Neural crest cell (in vitro differentiated cells): Measurements from ENCODE around the gene SNX33. TPM values are rescaled to one million over a fixed set of nuclear protein-coding genes. Genes with fewer than 3 reads are reported as not detected.

Experiments used
- DNase-seq: peaks from one replicate; pipeline ENCODE4 v3.0.0; 2021; ENCODE audit warnings: low read depth, mixed read lengths, low spot score
- H3K27ac Mint-ChIP-seq: one replicate; pipeline ENCODE4 v1.8.0; 2021; ENCODE audit warnings: mild to moderate bottlenecking, mixed read lengths; ENCODE audit not compliant: unreplicated experiment
- H3K27me3 Mint-ChIP-seq: 2 replicates; pipeline ENCODE4 v1.8.0; 2021; ENCODE audit warnings: low read depth, mild to moderate bottlenecking, mixed read lengths
- H3K36me3 Mint-ChIP-seq: 2 replicates; pipeline ENCODE4 v1.8.0; 2021; ENCODE audit warnings: low read depth, mild to moderate bottlenecking, mixed read lengths
- H3K4me1 Mint-ChIP-seq: 2 replicates; pipeline ENCODE4 v1.8.0; 2021; ENCODE audit warnings: mixed read lengths
- H3K4me3 Mint-ChIP-seq: one replicate; pipeline ENCODE4 v1.8.0; 2021; ENCODE audit warnings: mild to moderate bottlenecking, mixed read lengths
- H3K9me3 Mint-ChIP-seq: 2 replicates; pipeline ENCODE4 v1.8.0; 2021; ENCODE audit warnings: mixed read lengths
- total RNA-seq: library from RNA; stranded (reverse); gene quantifications from 2 replicates; pipeline ENCODE4 v1.2.1, GENCODE V29; 2021
- TF ChIP-seq, protein P1 (sequence below): fragments of 200-600 bp; sonication (generic); conservative IDR thresholded peaks from 2 replicates; pipeline ENCODE4 v1.5.0; 2021; ENCODE audit warnings: antibody characterized with exemption, mild to moderate bottlenecking

The SNX33 gene
- total RNA-seq, 1 donor from 2014 or later = 23.4 TPM

- no peaks in the 10 kb centered on the region for H3K36me3 Mint-ChIP-seq
- peaks cover 25% of the 10 kb centered on the region for H3K4me1 Mint-ChIP-seq
- DNase-seq = no peak
Observed at GRCh38 chr15:75655931-75656330, 8.2 kb downstream of the SNX33 start.

DNA sequence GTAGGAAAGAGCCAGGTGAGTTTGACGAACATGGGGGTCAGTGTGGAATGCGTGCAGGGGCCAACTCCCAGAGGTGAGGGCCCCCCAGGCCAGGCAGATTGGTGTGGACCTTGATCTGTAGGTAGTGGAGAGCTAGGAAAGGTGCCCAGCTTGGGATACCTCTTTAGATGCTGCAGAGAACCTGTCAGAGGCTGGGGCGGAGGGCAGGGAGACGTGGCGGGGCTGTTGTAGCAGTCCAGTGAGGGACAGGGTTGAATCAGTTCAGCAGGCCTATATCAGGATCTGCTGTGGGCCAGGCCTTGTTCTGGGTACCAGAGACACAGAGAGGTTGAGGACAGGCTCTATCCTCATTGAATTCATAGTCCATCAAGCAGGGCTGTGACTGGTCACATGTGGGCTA is 8.6 kb downstream of the SNX33 start:
- H3K27me3 Mint-ChIP-seq = no peaks in the 10 kb centered on the region
- peak overlapping the region; percentile 23 for H3K4me3 Mint-ChIP-seq
- H3K4me1 Mint-ChIP-seq = peaks cover 21% of the 10 kb centered on the region

More at GRCh38 chr15:75655931-75656330, 8.2 kb downstream of the SNX33 start:
- Mint-ChIP-seq H3K27me3 (no peaks in the 10 kb centered on the region), H3K9me3 (no peaks in the 10 kb centered on the region), H3K27ac (no peak overlapping the region), H3K4me3 (no peak overlapping the region)
- TF ChIP-seq, protein P1, sequence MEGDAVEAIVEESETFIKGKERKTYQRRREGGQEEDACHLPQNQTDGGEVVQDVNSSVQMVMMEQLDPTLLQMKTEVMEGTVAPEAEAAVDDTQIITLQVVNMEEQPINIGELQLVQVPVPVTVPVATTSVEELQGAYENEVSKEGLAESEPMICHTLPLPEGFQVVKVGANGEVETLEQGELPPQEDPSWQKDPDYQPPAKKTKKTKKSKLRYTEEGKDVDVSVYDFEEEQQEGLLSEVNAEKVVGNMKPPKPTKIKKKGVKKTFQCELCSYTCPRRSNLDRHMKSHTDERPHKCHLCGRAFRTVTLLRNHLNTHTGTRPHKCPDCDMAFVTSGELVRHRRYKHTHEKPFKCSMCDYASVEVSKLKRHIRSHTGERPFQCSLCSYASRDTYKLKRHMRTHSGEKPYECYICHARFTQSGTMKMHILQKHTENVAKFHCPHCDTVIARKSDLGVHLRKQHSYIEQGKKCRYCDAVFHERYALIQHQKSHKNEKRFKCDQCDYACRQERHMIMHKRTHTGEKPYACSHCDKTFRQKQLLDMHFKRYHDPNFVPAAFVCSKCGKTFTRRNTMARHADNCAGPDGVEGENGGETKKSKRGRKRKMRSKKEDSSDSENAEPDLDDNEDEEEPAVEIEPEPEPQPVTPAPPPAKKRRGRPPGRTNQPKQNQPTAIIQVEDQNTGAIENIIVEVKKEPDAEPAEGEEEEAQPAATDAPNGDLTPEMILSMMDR = no peak

DNA sequence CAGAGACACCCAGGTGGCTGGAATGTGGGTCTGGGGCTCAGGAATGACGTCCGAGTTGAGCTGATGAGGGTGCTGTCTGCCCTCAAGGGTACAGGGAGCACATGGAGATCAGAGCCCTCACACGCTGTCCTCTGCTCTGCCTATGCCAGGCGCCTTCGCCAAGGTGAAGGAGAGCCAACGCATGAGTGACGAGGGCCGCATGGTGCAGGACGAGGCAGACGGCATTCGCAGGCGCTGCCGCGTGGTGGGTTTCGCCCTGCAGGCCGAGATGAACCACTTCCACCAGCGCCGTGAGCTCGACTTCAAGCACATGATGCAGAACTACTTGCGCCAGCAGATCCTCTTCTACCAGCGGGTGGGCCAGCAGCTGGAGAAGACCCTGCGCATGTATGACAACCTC is 9.1 kb downstream of the SNX33 start:
- peaks cover 17% of the 10 kb centered on the region for H3K4me1 Mint-ChIP-seq
- no peak overlapping the region for H3K27ac Mint-ChIP-seq
- H3K36me3 Mint-ChIP-seq = no peaks in the 10 kb centered on the region
- no peak overlapping the region for H3K4me3 Mint-ChIP-seq
- H3K27me3 Mint-ChIP-seq = no peaks in the 10 kb centered on the region
- no peak for DNase-seq
- H3K9me3 Mint-ChIP-seq = no peaks in the 10 kb centered on the region
- TF ChIP-seq, protein P1 = no peak

More for the DNA sequence above, 8.6 kb downstream of the SNX33 start:
- TF ChIP-seq, protein P1 = no peak
- Mint-ChIP-seq H3K9me3 (no peaks in the 10 kb centered on the region), H3K27ac (no peak overlapping the region), H3K36me3 (no peaks in the 10 kb centered on the region)
- no peak for DNase-seq

GRCh38 chr15:75659141-75659771 is 11.5 kb downstream of the SNX33 start:
- Mint-ChIP-seq H3K4me1 (no peaks in the 10 kb centered on the region), H3K27ac (no peak overlapping the region), H3K36me3 (no peaks in the 10 kb centered on the region), H3K4me3 (no peak overlapping the region), H3K27me3 (no peaks in the 10 kb centered on the region), H3K9me3 (no peaks in the 10 kb centered on the region)
- TF ChIP-seq, protein P1 = no peak
- no peak for DNase-seq

DNA sequence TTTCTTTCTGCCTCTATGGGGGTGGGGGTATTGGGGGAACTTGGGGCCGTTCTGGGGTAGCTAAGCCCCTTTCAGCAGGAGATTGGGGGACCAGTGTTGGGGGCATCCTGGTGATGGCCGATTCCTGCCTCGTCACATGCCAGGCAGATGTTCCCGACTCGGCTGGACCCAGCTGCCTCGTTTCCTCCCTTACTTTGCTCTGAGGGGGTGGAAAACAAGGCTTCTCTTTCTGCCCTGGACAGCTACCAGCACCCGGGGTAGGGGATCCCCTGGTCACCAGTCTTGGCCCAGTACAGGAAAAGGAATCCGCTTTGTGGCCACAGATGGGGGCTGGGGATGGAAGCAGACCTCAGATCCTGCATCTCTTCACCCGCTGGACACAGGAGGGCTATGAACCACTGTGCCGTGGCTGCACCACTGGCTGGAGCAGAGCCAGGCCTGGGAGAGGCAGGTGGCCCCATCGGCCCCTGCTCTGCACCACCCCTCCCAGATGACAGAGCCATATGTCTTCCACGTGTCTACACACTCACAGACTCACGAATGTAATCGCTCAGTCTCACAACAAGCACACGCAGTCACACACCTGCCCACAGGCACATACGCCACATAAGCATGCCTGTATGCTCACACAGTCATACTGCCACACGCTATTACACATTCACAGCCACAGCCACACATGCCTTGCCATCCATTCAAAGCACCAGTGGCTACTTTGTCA is 12.4 kb downstream of the SNX33 start:
- Mint-ChIP-seq H3K27me3 (no peaks in the 10 kb centered on the region), H3K4me3 (no peak overlapping the region), H3K36me3 (no peaks in the 10 kb centered on the region), H3K27ac (no peak overlapping the region), H3K4me1 (no peaks in the 10 kb centered on the region), H3K9me3 (no peaks in the 10 kb centered on the region)
- TF ChIP-seq, protein P1 = no peak
- DNase-seq = no peak
